Measurements from ENCODE around the gene CUX1.

Gene CUX1

DNA sequence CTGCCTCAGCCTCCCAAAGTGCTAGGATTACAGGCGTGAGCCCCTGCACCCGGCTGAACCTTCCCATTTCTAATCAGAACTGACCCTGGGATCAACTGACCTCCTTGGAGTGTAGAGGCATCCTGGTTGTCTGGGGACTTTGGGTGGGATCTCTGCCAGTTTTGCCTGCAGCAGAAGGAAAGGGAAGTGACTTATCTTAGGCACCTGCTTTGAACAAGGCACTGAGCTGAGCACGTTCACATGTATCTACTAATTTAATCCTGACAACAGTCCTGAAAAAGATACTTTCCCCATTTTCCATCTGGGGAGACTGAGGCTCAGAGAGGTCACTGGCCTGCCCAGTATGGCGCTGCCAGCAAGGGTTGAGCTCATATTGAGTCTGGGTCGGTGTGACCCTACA is 153.4 kb downstream of the CUX1 start:
- Histone ChIP-seq H3K4me3 (replicated peaks; ENCODE audit: insufficient read depth, low read length) (no peak overlapping the region), H3K27ac (replicated peaks) (no peak overlapping the region), H3K27me3 (ENCODE audit: insufficient read depth, poor library complexity, severe bottlenecking) (no peaks in the 10 kb centered on the region)
- no peak for DNase-seq (ENCODE audit: low read depth in 1 of 2, low spot score in 1 of 2)
- TF ChIP-seq SPI1 (IDR thresholded peaks at IDR 0.05; ENCODE audit: borderline replicate concordance, low read depth): no peak
- no peak for TF ChIP-seq GABPA (IDR thresholded peaks at IDR 0.05; ENCODE audit: low read depth)
- TF ChIP-seq POLR2AphosphoS5 (IDR thresholded peaks at IDR 0.05; ENCODE audit: low read depth): no peak
- TF ChIP-seq, protein P1, sequence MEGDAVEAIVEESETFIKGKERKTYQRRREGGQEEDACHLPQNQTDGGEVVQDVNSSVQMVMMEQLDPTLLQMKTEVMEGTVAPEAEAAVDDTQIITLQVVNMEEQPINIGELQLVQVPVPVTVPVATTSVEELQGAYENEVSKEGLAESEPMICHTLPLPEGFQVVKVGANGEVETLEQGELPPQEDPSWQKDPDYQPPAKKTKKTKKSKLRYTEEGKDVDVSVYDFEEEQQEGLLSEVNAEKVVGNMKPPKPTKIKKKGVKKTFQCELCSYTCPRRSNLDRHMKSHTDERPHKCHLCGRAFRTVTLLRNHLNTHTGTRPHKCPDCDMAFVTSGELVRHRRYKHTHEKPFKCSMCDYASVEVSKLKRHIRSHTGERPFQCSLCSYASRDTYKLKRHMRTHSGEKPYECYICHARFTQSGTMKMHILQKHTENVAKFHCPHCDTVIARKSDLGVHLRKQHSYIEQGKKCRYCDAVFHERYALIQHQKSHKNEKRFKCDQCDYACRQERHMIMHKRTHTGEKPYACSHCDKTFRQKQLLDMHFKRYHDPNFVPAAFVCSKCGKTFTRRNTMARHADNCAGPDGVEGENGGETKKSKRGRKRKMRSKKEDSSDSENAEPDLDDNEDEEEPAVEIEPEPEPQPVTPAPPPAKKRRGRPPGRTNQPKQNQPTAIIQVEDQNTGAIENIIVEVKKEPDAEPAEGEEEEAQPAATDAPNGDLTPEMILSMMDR (IDR thresholded peaks at IDR 0.05; ENCODE audit: insufficient read depth, low read length): no peak
- no peak for TF ChIP-seq REST (IDR thresholded peaks at IDR 0.05; ENCODE audit: insufficient replicate concordance, low read depth)

DNA sequence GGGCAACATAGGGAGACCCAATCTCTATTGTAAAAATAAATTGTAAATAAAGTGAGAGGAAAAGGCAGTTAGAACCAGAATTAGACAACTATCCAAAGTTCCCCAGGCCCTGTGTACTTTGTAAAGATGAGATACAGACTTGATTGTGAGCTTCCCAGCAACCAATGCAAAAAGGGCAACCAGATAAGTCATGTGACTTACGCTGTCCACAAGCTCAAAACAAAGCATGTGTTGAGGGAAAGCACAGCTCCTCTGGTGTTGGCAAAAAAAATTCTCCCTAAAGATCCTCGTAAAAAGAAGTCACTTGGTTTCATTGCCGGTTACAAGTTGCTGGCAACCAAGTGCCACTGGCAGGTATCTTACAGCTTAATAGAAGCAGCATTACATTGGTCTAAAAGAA is 154.0 kb downstream of the CUX1 start:
- DNase-seq (ENCODE audit: low read depth in 1 of 2, low spot score in 1 of 2): no peak
- H3K27ac ChIP-seq (replicated peaks): no peak overlapping the region
- no peak overlapping the region for H3K4me3 ChIP-seq (replicated peaks; ENCODE audit: insufficient read depth, low read length)
- no peaks in the 10 kb centered on the region for H3K27me3 ChIP-seq (ENCODE audit: insufficient read depth, poor library complexity, severe bottlenecking)
- no peak for TF ChIP-seq SPI1 (IDR thresholded peaks at IDR 0.05; ENCODE audit: borderline replicate concordance, low read depth)
- TF ChIP-seq REST (IDR thresholded peaks at IDR 0.05; ENCODE audit: insufficient replicate concordance, low read depth): no peak
- no peak for TF ChIP-seq POLR2AphosphoS5 (IDR thresholded peaks at IDR 0.05; ENCODE audit: low read depth)
- TF ChIP-seq, protein P1 (IDR thresholded peaks at IDR 0.05; ENCODE audit: insufficient read depth, low read length): no peak
- no peak for TF ChIP-seq GABPA (IDR thresholded peaks at IDR 0.05; ENCODE audit: low read depth)

- no peak overlapping the region for H3K4me3 ChIP-seq (replicated peaks; ENCODE audit: insufficient read depth, low read length)
- TF ChIP-seq REST (IDR thresholded peaks at IDR 0.05; ENCODE audit: insufficient replicate concordance, low read depth): no peak
- no peak for TF ChIP-seq POLR2AphosphoS5 (IDR thresholded peaks at IDR 0.05; ENCODE audit: low read depth)
- TF ChIP-seq SPI1 (IDR thresholded peaks at IDR 0.05; ENCODE audit: borderline replicate concordance, low read depth): no peak
- TF ChIP-seq GABPA (IDR thresholded peaks at IDR 0.05; ENCODE audit: low read depth): no peak
- TF ChIP-seq, protein P1 (IDR thresholded peaks at IDR 0.05; ENCODE audit: insufficient read depth, low read length): no peak
- no peak overlapping the region for H3K27ac ChIP-seq (replicated peaks)
- no peaks in the 10 kb centered on the region for H3K27me3 ChIP-seq (ENCODE audit: insufficient read depth, poor library complexity, severe bottlenecking)
- DNase-seq (ENCODE audit: low read depth in 1 of 2, low spot score in 1 of 2): no peak
Observed at GRCh38 chr7:101972627-101973026, 155.2 kb downstream of the CUX1 start.

All from HL-60 (cell line).